MV-4-11 (cell line): ENCODE measurements around the gene SFT2D3.

ENCODE experiments used
- DNase-seq: peaks from one replicate; lab custom pipeline; 2025; lab: John Stamatoyannopoulos, UW

SFT2D3 gene

GRCh38 chr2:127683056-127683455, 18.2 kb upstream of the SFT2D3 start:
- DNase-seq = no peak

- no peak for DNase-seq
Observed at GRCh38 chr2:127683757-127684156, 17.5 kb upstream of the SFT2D3 start.

- no peak for DNase-seq
Observed at GRCh38 chr2:127685410-127686080, 15.8 kb upstream of the SFT2D3 start.

- no peak for DNase-seq
Observed at GRCh38 chr2:127688405-127688804, 12.9 kb upstream of the SFT2D3 start.

- DNase-seq = no peak
Observed at GRCh38 chr2:127690696-127691095, 10.6 kb upstream of the SFT2D3 start.

GRCh38 chr2:127694986-127695385, 6.3 kb upstream of the SFT2D3 start:
- DNase-seq = no peak

GRCh38 chr2:127695491-127696472, 5.5 kb upstream of the SFT2D3 start:
- DNase-seq = peak; percentile 83

- DNase-seq = no peak
Observed at GRCh38 chr2:127697482-127698180, 3.7 kb upstream of the SFT2D3 start.

- no peak for DNase-seq
Observed at GRCh38 chr2:127698553-127699355, 2.5 kb upstream of the SFT2D3 start.

- peak; percentile 98 for DNase-seq
Observed at GRCh38 chr2:127700527-127701192, 637 bp upstream of the SFT2D3 start.

GRCh38 chr2:127701651-127702394, 526 bp downstream of the SFT2D3 start:
- peak; percentile 79 for DNase-seq

GRCh38 chr2:127702395-127703009, 1.2 kb downstream of the SFT2D3 start:
- DNase-seq = no peak

- DNase-seq = no peak
Observed at GRCh38 chr2:127703282-127703681, 2.0 kb downstream of the SFT2D3 start.

- DNase-seq = no peak
Observed at GRCh38 chr2:127704641-127705390, 3.5 kb downstream of the SFT2D3 start.

- peak; percentile 52 for DNase-seq
Observed at GRCh38 chr2:127705391-127706065, 4.2 kb downstream of the SFT2D3 start.

- no peak for DNase-seq
Observed at GRCh38 chr2:127706215-127706990, 5.1 kb downstream of the SFT2D3 start.

GRCh38 chr2:127707890-127708648, 6.8 kb downstream of the SFT2D3 start:
- DNase-seq = no peak
